Measurements from ENCODE around the gene EIF4E1B.

Gene EIF4E1B

GRCh38 chr5:176611435-176611834 lies 19.0 kb upstream of the EIF4E1B start:
- H3K36me3 ChIP-seq (replicated peaks): no peaks in the 10 kb centered on the region
- H3K9me3 ChIP-seq: no peaks in the 10 kb centered on the region
- in situ Hi-C loops (cut with MboI; ENCODE audit: low sequenced_read_pairs): no loop called here
- DNase-seq (ENCODE audit: low spot score in 2 of 2): peak; percentile 50 to 86
- no peak overlapping the region for H3K4me3 ChIP-seq
- 0 out of 2 replicates have a peak, but pooled peaks cover 5% of the 10 kb centered on the region for H3K27me3 ChIP-seq (ENCODE audit: low read depth)
- no peaks in the 10 kb centered on the region for H3K4me1 ChIP-seq

- Histone ChIP-seq H3K4me3 (no peak overlapping the region), H3K4me1 (no peaks in the 10 kb centered on the region), H3K27me3 (ENCODE audit: low read depth) (0 out of 2 replicates have a peak, but pooled peaks cover 5% of the 10 kb centered on the region), H3K9me3 (no peaks in the 10 kb centered on the region), H3K36me3 (replicated peaks) (no peaks in the 10 kb centered on the region)
- no peak for DNase-seq (ENCODE audit: low spot score in 2 of 2)
- in situ Hi-C loops (cut with MboI; ENCODE audit: low sequenced_read_pairs): no loop called here
Measured at GRCh38 chr5:176612008-176612407, 18.5 kb upstream of the EIF4E1B start.

GRCh38 chr5:176612855-176613254 lies 17.6 kb upstream of the EIF4E1B start:
- H3K4me3 ChIP-seq: no peak overlapping the region
- no peaks in the 10 kb centered on the region for H3K9me3 ChIP-seq
- no peaks in the 10 kb centered on the region for H3K4me1 ChIP-seq
- in situ Hi-C loops (cut with MboI; ENCODE audit: low sequenced_read_pairs): no loop called here
- H3K27me3 ChIP-seq (ENCODE audit: low read depth): 0 out of 2 replicates have a peak, but pooled peaks cover 5% of the 10 kb centered on the region
- no peak for DNase-seq (ENCODE audit: low spot score in 2 of 2)
- H3K36me3 ChIP-seq (replicated peaks): no peaks in the 10 kb centered on the region

DNA sequence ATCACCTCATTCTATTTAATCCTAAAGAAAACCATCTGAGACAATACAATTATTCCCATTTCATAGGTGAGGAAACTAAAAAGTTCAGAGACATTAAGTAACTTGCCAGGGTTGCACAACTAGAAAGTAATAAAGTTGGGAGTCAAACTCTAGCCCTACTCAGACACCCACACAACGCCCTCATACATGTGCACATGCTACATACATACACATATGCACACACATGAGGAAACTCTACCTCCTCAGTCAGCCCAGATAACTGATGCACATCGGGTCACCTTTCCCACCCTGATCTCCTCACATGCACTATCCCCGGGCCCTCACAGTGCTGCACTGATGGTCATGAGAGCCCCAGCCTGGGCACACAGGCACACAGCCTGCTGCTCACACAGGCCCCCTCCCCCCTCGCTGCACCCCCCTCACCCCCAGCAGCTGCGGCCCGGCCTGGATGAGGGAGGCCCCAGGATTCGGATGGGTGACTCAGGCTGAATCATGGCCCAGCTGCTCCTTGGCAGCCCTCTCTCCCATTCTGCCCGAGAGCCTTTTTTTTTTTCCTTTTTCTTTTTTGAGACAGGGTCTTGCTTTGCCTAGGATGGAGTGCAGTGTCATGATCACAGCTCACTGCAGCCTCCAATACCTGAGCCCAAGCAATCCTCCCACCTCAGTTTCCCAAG lies 15.5 kb upstream of the EIF4E1B start:
- Histone ChIP-seq H3K4me1 (no peaks in the 10 kb centered on the region; the same call in 1 of the 2 replicates), H3K4me3 (no peak overlapping the region), H3K27me3 (ENCODE audit: low read depth) (0 out of 2 replicates have a peak, but pooled peaks cover 5% of the 10 kb centered on the region), H3K9me3 (no peaks in the 10 kb centered on the region), H3K36me3 (replicated peaks) (no peaks in the 10 kb centered on the region)
- in situ Hi-C loops (cut with MboI; ENCODE audit: low sequenced_read_pairs): no loop called here
- DNase-seq (ENCODE audit: low spot score in 2 of 2): no peak

GRCh38 chr5:176616511-176616910 lies 14.0 kb upstream of the EIF4E1B start:
- DNase-seq (ENCODE audit: low spot score in 2 of 2): no peak
- no peak overlapping the region for H3K4me3 ChIP-seq
- in situ Hi-C loops (cut with MboI; ENCODE audit: low sequenced_read_pairs): no loop called here
- H3K27me3 ChIP-seq (ENCODE audit: low read depth): 0 out of 2 replicates have a peak, but pooled peaks cover 5% of the 10 kb centered on the region
- H3K36me3 ChIP-seq (replicated peaks): no peaks in the 10 kb centered on the region
- no peaks in the 10 kb centered on the region for H3K9me3 ChIP-seq
- H3K4me1 ChIP-seq: no peaks in the 10 kb centered on the region; the same call in 1 of the 2 replicates

DNA sequence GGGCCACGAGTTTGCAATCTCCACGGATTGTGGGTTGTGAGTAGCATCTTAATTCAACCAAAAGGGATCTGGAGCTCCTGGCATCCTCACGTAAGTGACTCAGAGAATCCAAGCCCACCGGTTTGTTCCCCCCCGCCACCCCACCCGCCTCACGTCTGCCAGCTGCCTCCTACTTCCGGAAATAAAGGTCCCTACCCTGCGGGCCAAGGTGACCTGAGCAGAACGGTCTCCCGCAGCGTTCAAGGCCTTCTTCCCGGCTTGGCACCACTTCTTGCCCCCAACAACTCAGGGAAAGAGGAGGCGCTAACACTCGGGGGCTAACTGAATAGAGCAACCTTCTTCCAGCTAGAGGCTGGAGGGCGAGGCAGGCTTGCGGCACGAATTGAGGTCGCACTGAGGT lies 11.7 kb upstream of the EIF4E1B start:
- 0 out of 2 replicates have a peak, but pooled peaks cover 5% of the 10 kb centered on the region for H3K27me3 ChIP-seq (ENCODE audit: low read depth)
- no peaks in the 10 kb centered on the region; the same call in 1 of the 2 replicates for H3K4me1 ChIP-seq
- no peak overlapping the region for H3K4me3 ChIP-seq
- DNase-seq (ENCODE audit: low spot score in 2 of 2): no peak
- in situ Hi-C loops (cut with MboI; ENCODE audit: low sequenced_read_pairs): no loop called here
- no peaks in the 10 kb centered on the region for H3K36me3 ChIP-seq (replicated peaks)
- no peaks in the 10 kb centered on the region for H3K9me3 ChIP-seq

- in situ Hi-C loops (cut with MboI; ENCODE audit: low sequenced_read_pairs): no loop called here
- H3K9me3 ChIP-seq: no peaks in the 10 kb centered on the region
- DNase-seq (ENCODE audit: low spot score in 2 of 2): peak; percentile 94 to 97
- no peak overlapping the region for H3K4me3 ChIP-seq
- H3K4me1 ChIP-seq: no peaks in the 10 kb centered on the region; the same call in 1 of the 2 replicates
- H3K36me3 ChIP-seq (replicated peaks): no peaks in the 10 kb centered on the region
- H3K27me3 ChIP-seq (ENCODE audit: low read depth): 0 out of 2 replicates have a peak, but pooled peaks cover 5% of the 10 kb centered on the region
Measured at GRCh38 chr5:176619203-176619568, 11.3 kb upstream of the EIF4E1B start.

DNA sequence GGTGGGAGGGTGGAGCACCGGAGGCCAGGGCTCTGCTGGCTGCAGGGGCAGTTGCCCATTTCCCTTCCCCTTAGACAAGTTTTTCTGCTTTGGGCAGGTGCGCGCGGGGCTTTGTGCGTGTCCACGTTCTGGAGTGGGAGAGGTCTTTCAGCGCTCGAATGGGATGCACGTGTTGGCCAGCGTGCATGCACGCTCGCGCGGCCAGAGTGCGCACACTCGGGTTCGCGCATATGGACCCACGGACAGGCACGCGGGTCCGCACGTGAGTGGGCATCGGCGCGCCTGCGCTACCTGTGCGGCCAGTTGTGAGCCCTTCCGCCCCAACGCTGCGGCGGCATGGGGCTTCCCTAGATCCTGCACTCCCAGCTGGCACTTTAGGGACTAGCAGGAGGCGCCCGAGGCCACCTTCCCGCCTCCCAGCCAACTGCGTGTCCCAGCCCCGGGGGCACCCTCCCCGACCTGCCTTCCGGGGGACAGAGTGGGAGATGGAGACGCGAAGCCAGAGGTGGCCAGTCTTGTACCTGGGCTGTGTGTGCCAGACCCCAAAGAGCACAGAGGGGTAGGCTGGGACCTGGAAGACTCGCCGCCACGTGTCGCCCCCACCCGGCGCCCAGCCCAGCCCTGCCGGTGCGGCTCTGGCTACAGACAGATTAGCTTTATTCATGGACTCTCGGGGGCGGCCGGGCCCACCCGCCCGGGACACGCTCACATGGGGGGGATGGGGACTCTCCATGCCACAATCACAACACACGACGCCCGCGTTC lies 10.7 kb upstream of the EIF4E1B start:
- no peak for DNase-seq (ENCODE audit: low spot score in 2 of 2)
- no peaks in the 10 kb centered on the region for H3K36me3 ChIP-seq (replicated peaks)
- no peaks in the 10 kb centered on the region for H3K9me3 ChIP-seq
- H3K4me3 ChIP-seq: no peak overlapping the region
- H3K27me3 ChIP-seq (ENCODE audit: low read depth): 0 out of 2 replicates have a peak, but pooled peaks cover 5% of the 10 kb centered on the region
- in situ Hi-C loops (cut with MboI; ENCODE audit: low sequenced_read_pairs): no loop called here
- no peaks in the 10 kb centered on the region; the same call in 1 of the 2 replicates for H3K4me1 ChIP-seq

GRCh38 chr5:176620333-176620981 lies 10.0 kb upstream of the EIF4E1B start:
- Histone ChIP-seq H3K4me1 (no peaks in the 10 kb centered on the region; the same call in 1 of the 2 replicates), H3K4me3 (no peak overlapping the region), H3K36me3 (replicated peaks) (no peaks in the 10 kb centered on the region), H3K9me3 (no peaks in the 10 kb centered on the region), H3K27me3 (ENCODE audit: low read depth) (0 out of 2 replicates have a peak, but pooled peaks cover 5% of the 10 kb centered on the region)
- no peak for DNase-seq (ENCODE audit: low spot score in 2 of 2)
- in situ Hi-C loops (cut with MboI; ENCODE audit: low sequenced_read_pairs): no loop called here

DNA sequence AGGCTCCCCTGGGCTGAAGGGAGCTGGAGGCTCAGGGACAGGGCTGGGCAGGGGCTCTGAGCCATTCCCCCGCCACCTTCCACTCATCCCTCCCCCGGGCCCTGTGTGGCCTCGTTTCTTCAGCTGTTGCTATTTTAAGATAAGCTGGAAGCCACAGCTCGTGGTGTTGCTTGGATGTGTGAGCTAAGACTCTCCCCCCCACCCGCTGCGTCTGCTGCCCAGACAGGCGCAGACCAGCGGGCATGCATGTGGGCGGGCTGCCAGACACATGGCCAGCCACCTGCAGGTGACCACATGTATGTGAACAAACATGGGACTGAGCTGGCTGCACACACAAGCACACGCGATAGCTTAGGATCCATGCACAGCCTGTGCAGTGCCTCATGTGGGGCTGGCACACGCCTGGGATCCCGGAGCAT lies 8.8 kb upstream of the EIF4E1B start:
- Histone ChIP-seq H3K9me3 (no peaks in the 10 kb centered on the region), H3K36me3 (replicated peaks) (no peaks in the 10 kb centered on the region), H3K4me3 (no peak overlapping the region), H3K27me3 (ENCODE audit: low read depth) (no peaks in the 10 kb centered on the region), H3K4me1 (no peaks in the 10 kb centered on the region; the same call in 1 of the 2 replicates)
- no peak for DNase-seq (ENCODE audit: low spot score in 2 of 2)
- in situ Hi-C loops (cut with MboI; ENCODE audit: low sequenced_read_pairs): no loop called here

DNA sequence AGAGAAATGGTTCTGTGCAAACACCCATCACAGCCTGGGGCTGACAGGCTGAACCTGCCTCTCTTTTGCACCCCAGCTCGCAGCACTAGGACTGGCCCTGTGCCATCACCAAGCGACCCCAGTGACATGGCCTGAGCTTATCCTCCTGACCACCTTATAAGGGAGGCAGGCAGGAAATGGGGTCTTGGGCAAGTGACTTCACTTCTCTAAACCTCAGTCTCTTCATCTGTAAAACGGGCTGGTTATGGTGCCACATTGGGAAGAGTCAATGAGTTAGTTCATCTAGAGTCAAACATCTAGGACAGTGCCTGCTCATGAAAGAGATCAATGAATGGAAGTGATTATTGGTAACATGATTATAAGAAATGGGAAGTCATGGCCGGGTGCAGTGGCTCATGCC lies 6.3 kb upstream of the EIF4E1B start:
- no peak for DNase-seq (ENCODE audit: low spot score in 2 of 2)
- Histone ChIP-seq H3K4me1 (no peaks in the 10 kb centered on the region), H3K4me3 (no peak overlapping the region), H3K27me3 (ENCODE audit: low read depth) (no peaks in the 10 kb centered on the region), H3K9me3 (no peaks in the 10 kb centered on the region), H3K36me3 (replicated peaks) (no peaks in the 10 kb centered on the region)
- in situ Hi-C loops (cut with MboI; ENCODE audit: low sequenced_read_pairs): no loop called here

DNA sequence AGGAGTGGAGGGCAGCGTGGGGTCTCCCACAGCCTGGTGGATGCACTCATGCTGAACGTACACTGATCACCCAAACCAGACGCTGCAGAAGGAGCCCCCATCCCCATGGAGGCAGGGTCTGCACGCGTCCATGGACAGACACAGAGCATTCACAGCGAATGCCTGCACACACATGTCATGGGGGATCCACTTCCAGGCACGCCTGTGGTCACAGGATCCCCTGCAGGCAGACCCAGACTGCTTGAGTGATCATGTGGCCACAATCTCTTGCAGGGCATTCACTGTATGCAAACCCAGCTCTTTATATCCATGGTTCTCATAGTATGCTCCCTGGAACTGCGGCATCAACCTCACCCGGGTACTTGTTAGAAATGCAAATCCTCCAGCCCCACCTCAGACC lies 5.5 kb upstream of the EIF4E1B start:
- no peaks in the 10 kb centered on the region for H3K36me3 ChIP-seq (replicated peaks)
- H3K4me3 ChIP-seq: no peak overlapping the region
- H3K9me3 ChIP-seq: no peaks in the 10 kb centered on the region
- in situ Hi-C loops (cut with MboI; ENCODE audit: low sequenced_read_pairs): no loop called here
- peaks cover 2% of the 10 kb centered on the region for H3K27me3 ChIP-seq (ENCODE audit: low read depth)
- no peaks in the 10 kb centered on the region; the same call in 1 of the 2 replicates for H3K4me1 ChIP-seq
- DNase-seq (ENCODE audit: low spot score in 2 of 2): no peak

DNA sequence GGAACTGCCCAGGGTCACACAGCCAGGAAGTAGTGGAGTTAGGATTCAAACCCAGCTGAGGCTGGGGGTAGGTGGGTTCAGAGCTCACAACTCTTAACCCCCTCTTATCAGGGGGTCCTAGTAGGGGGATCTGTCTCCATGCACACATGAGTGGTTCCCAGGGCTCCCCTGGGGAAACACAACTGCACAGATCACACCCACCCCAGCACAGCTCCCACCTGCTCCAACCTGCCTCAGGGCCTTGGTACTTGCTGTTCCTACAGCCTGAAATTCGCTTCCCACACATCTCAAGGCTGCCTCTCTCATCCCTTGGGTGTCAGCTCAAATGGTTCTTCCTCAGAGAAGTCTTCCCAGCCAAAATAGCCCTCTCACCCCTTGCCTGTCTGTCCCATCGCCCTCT lies 5.0 kb upstream of the EIF4E1B start:
- H3K4me3 ChIP-seq: no peak overlapping the region
- DNase-seq (ENCODE audit: low spot score in 2 of 2): no peak
- H3K27me3 ChIP-seq (ENCODE audit: low read depth): peaks cover 4% of the 10 kb centered on the region
- no peaks in the 10 kb centered on the region for H3K36me3 ChIP-seq (replicated peaks)
- in situ Hi-C loops (cut with MboI; ENCODE audit: low sequenced_read_pairs): no loop called here
- no peaks in the 10 kb centered on the region for H3K9me3 ChIP-seq
- no peaks in the 10 kb centered on the region; the same call in 1 of the 2 replicates for H3K4me1 ChIP-seq
